Brain microvascular endothelial cell (primary cell): Measurements from ENCODE around the gene OR13J1.
"Not testable (repeated sequence)": the region's sequence is repeated elsewhere in the genome, so short reads cannot be mapped to it uniquely, and the experiment has no call there.

Experiments
- DNase-seq: peaks from one replicate; pipeline ENCODE4 v3.0.0-alpha.2; 2020
- H3K27ac ChIP-seq: fragments of 250-450 bp; sonication (Bioruptor Pico); 2 replicates; pipeline ENCODE4 v1.5.1; 2020; ENCODE audit warnings: mild to moderate bottlenecking, moderate library complexity
- H3K27me3 ChIP-seq: fragments of 250-450 bp; sonication (Bioruptor Pico); replicated peaks from 2 replicates; pipeline ENCODE4 v1.5.1; 2020; ENCODE audit warnings: mild to moderate bottlenecking
- H3K36me3 ChIP-seq: fragments of 250-450 bp; sonication (Bioruptor Pico); replicated peaks from 2 replicates; pipeline ENCODE4 v1.5.1; 2020; ENCODE audit warnings: mild to moderate bottlenecking
- H3K4me3 ChIP-seq: 2 replicates; pipeline ENCODE4 v1.5.1; 2011; ENCODE audit warnings: low read depth, mild to moderate bottlenecking, control low read depth, low read length, moderate library complexity
- in situ Hi-C: cut with HindIII; loops from 2 replicates; pipeline ENCODE4 v1.10.0; 2017; ENCODE audit warnings: low sequenced_read_pairs, low pct_ligation_motif_present
- TF ChIP-seq, protein P1 (sequence below): IDR thresholded peaks from 2 replicates; pipeline ENCODE4 v1.5.1; 2011; ENCODE audit warnings: low read depth, mild to moderate bottlenecking, moderate library complexity, low read length, control low read depth, inconsistent platforms; ENCODE audit errors: missing control alignments

The OR13J1 gene

DNA sequence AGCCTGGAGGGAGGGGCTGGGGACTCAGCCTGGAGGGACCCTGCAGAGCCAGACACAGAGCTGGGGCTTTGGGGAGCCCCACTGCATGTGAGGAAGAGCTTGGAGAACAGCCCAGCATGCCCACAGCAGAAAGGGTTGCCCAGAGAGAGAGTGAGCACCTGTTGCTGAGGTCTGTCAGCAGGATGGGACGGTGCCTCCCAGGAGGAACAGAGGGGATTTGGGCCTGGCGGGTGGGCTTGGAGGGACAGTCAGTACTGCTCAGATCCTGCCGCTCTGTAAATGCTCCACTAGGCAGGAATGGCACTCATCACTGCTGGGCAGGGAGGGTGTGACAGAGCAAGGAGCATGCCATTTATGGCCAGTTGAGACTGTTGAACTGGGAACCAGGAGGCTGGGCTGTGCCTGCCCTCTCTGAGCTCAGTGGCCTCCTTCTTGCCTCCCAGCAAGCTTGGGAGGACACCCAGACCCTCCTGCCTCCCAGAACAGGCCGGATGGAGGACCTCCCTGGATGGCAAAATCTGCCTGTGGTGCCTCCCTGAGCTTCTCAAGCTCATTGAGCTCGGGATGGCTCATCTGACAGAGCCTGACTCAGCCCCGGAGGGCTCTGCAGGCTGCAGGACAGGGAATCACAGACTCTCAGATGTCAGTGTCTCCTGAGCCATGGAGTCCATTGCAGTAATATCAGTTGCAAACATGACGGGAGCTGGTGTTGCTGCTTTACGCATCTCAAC, 35.0 kb upstream of the OR13J1 start:
- in situ Hi-C loops = no loop called here
- H3K4me3 ChIP-seq = no peak overlapping the region

GRCh38 chr9:35904338-35904737, 34.1 kb upstream of the OR13J1 start:
- TF ChIP-seq, protein P1, sequence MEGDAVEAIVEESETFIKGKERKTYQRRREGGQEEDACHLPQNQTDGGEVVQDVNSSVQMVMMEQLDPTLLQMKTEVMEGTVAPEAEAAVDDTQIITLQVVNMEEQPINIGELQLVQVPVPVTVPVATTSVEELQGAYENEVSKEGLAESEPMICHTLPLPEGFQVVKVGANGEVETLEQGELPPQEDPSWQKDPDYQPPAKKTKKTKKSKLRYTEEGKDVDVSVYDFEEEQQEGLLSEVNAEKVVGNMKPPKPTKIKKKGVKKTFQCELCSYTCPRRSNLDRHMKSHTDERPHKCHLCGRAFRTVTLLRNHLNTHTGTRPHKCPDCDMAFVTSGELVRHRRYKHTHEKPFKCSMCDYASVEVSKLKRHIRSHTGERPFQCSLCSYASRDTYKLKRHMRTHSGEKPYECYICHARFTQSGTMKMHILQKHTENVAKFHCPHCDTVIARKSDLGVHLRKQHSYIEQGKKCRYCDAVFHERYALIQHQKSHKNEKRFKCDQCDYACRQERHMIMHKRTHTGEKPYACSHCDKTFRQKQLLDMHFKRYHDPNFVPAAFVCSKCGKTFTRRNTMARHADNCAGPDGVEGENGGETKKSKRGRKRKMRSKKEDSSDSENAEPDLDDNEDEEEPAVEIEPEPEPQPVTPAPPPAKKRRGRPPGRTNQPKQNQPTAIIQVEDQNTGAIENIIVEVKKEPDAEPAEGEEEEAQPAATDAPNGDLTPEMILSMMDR = no peak
- Histone ChIP-seq H3K36me3 (no peaks in the 10 kb centered on the region), H3K4me3 (no peak overlapping the region), H3K27me3 (no peaks in the 10 kb centered on the region), H3K27ac (no peak overlapping the region)
- DNase-seq = no peak
- in situ Hi-C loops = no loop called here

More for the DNA sequence above, 35.0 kb upstream of the OR13J1 start:
- Histone ChIP-seq H3K36me3 (no peaks in the 10 kb centered on the region), H3K27me3 (no peaks in the 10 kb centered on the region), H3K27ac (peak overlapping the region; percentile 60)
- TF ChIP-seq, protein P1 = no peak
- DNase-seq = peak; percentile 47

DNA sequence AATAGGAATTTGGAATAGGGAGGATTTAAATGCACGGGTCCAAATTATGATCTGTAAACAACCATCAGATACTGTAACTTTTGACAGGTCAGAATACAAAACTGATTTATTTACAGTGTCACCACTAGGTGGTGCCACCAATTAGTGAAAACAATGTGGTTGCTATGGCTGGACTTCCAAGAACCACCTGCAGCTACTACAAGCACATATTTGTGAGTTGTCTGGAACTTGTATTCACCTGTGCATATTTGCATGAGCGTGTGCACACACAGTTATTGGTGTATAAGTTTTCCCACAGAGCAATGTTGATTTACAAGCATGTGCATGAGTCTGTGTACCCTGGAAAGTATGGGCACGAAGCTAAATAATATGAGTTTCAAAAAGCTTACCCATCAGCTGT, 32.8 kb upstream of the OR13J1 start:
- TF ChIP-seq, protein P1 = peak; percentile 57
- no peaks in the 10 kb centered on the region for H3K36me3 ChIP-seq
- DNase-seq = peak; percentile 33
- in situ Hi-C loops = no loop called here
- no peaks in the 10 kb centered on the region for H3K27me3 ChIP-seq
- no peak overlapping the region for H3K27ac ChIP-seq
- no peak overlapping the region for H3K4me3 ChIP-seq

DNA sequence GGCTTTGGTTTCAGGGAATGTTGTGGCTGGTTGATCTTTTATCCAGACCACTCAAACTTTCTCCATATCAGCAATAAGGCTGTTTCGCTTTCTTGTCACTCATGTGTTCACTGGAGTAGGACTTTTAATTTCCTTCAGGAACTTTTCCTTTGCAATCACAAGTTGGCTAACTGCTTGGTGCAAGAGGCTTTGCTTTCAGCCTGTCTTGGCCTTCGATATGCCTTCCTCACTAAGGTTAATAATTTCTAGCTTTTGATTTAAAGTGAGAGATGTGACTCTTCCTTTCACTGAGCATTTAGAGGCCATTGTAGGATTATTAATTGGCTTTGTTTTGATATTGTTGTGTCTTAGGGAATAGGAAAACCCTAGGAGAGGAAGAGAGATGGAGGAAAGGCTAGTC, 28.8 kb upstream of the OR13J1 start:
- TF ChIP-seq, protein P1 = no peak
- H3K4me3 ChIP-seq = no peak overlapping the region
- in situ Hi-C loops = no loop called here
- H3K27ac ChIP-seq = no peak overlapping the region
- H3K36me3 ChIP-seq = no peaks in the 10 kb centered on the region
- no peak for DNase-seq
- no peaks in the 10 kb centered on the region for H3K27me3 ChIP-seq

- in situ Hi-C loops = no loop called here
These were observed 28.1 kb upstream of the OR13J1 start for GRCh38 chr9:35898337-35898736.

GRCh38 chr9:35897376-35898099, 27.3 kb upstream of the OR13J1 start:
- DNase-seq, in situ Hi-C loops, H3K27ac ChIP-seq, H3K27me3 ChIP-seq, H3K4me3 ChIP-seq, H3K36me3 ChIP-seq: not testable (repeated sequence)

More at GRCh38 chr9:35898337-35898736, 28.1 kb upstream of the OR13J1 start:
- DNase-seq = no peak
- Histone ChIP-seq H3K4me3 (no peak overlapping the region), H3K36me3 (no peaks in the 10 kb centered on the region), H3K27me3 (no peaks in the 10 kb centered on the region), H3K27ac (no peak overlapping the region)
- TF ChIP-seq, protein P1 = no peak
